ENCODE measurements around the gene ZNF668.

ZNF668 gene

DNA sequence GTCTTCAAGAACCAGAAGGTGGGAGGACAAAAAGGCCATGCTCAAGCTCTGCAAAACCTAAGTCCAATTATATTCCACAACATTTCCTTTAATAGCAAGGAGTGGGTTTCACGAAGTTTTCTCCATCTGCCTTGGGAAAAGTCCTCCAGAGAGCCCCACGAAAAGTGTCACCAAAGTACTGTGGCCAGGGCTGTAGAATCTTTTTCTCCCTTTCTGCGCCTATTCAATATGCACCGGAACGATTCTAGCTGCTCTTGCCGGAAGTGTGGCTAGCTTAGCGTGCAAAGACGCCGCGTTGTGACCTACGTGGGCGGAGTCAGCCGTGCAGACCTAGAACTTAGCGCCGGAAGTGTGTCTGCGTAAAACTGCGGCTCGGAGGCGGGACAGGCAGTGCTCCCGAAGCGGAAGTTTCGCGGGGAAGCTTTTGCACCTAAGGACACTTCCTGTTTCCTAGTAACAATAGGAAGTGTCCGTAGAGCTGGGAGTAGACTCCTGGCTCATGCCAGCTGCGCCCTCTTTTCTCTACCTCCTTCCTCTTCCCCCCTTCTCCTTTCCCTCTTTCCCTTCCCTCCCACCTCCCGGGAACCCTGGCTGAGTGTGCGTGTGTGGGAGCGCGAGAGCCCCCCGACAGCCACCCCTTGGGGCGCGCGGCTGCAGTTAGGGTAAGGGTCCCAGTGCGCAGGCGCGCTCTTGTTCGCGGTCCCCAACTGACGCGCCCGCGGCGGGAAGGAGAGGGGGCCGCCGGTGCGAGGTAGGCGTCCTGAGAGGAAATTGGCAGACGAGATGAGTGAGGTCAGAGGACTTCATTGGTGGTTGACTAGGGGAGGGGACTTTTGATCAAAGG, at the start of gene ZNF668, which contains the start of gene ZNF646:
Gene ZNF668 (minus strand): TSS at position 271 of the 844 bp plus-strand sequence. CDS start 9,781 bp downstream, outside the sequence.
Gene ZNF646 (plus strand): TSS at position 453 of the 844 bp plus-strand sequence. CDS start 1,903 bp downstream, outside the sequence.
- DNase-seq (ENCODE audit: low spot score) = peak; percentile 98

DNA sequence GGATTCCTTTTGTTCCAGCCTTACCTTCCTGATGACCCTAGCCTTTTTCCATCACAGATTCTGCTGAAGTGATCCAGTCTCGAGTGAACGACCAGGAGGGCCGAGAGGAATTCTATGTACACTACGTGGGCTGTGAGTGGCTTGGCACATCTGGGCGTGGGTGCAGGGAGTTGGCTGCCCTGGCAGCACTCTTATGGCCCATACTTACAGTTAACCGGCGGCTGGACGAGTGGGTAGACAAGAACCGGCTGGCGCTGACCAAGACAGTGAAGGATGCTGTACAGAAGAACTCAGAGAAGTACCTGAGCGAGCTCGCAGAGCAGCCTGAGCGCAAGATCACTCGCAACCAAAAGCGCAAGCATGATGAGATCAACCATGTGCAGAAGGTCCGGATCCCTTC, 46.1 kb upstream of the ZNF668 start:
- DNase-seq (ENCODE audit: low spot score) = no peak

DNA sequence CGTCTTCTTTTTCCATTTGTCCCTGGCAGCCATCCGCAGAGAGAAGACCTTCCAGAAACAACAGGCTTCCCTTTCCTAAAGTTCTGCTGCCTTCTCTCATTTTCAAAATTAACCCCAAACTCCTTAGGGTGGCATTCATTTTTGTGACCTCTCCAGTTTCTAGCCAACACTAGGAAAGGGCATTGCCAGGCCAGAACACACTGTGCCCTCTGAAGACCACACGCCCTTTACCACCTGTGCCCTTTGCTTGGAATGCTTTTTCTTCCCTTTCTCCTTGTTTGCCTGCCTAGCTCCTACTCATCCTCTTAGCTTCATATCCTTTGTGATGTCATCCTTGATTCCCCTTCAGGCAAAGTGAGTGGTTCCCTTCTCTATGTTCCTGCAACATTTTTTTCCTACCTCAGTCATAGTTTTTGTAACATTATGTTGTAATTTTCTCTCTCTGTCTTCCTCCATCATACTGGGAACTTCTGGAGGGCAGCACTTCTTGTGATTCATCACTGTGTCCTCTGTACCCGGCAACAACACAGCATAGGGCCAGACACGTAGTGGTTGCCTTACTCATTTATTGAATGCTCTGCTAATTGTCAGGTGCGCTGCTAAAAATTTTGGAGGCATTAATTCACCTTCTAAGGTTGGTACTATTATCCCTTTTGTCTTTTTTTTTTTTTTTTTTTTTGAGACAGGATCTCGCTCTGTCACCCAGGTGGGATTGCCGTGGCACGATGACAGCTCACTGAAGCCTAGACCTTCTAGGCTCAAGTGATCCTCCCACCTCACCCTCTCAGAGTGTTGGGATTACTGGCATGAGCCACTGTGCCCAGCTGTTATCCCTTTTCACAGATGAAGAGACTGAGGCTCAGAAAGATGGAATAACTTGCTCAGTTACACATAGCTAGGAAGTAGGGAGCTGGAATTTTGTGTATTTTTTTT, 44.4 kb upstream of the ZNF668 start:
- no peak for DNase-seq (ENCODE audit: low spot score)

DNA sequence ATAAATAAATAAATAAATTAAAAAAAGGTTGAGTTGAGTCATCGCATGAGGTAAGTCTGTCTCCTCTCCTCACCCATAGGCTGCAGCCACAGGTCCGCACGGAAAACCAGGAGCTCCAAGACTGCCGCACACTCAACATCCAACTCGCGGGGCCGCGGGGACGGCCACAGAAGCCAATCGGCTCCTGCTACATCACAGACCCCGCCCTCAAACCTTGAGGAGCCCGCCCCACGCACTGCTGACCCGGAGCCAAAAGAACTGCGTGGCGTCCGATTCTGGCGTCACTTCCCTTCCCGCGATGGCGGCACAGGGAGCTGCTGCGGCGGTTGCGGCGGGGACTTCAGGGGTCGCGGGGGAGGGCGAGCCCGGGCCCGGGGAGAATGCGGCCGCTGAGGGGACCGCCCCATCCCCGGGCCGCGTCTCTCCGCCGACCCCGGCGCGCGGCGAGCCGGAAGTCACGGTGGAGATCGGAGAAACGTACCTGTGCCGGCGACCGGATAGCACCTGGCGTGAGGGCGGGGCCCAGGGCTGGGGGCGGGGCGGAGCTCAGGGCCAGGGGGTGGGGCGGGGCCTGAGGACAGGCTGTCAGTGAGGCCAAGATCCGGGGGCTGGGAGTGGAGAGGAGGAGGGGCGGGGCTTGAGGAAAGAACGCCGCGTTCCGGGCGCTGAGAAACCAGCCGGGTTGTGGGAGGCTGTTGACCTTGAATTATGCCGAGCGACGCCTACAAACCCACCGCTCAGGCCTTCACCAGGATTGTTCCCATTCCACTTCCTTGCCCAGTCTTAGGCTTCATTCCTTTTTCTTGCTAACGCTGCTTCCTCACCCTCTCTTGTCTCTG, 43.6 kb upstream of the ZNF668 start, which contains the start of gene KAT8:
Gene KAT8 (plus strand): TSS at position 281 of the 839 bp plus-strand sequence. CDS start 18 bp downstream, at position 299.
- DNase-seq (ENCODE audit: low spot score) = peak; percentile 97

DNA sequence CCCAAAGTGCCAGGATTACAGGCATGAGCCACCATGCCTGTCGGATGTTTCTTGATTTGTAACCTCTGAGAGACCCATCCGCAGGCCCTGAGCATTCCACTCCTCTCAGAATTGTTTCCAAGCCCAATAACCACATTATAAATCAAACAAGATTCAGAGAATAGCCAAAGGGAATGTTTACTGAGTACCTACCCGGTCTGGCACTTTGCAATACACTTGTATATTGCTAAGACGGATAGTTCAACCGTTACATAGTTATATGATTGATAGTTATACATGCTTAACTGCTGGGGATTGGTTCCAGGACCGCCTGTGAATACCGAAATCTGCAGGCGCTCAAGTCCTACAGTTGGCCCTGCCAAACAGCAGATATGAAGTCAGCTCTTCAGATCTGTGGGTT, 40.4 kb upstream of the ZNF668 start:
- no peak for DNase-seq (ENCODE audit: low spot score)

DNA sequence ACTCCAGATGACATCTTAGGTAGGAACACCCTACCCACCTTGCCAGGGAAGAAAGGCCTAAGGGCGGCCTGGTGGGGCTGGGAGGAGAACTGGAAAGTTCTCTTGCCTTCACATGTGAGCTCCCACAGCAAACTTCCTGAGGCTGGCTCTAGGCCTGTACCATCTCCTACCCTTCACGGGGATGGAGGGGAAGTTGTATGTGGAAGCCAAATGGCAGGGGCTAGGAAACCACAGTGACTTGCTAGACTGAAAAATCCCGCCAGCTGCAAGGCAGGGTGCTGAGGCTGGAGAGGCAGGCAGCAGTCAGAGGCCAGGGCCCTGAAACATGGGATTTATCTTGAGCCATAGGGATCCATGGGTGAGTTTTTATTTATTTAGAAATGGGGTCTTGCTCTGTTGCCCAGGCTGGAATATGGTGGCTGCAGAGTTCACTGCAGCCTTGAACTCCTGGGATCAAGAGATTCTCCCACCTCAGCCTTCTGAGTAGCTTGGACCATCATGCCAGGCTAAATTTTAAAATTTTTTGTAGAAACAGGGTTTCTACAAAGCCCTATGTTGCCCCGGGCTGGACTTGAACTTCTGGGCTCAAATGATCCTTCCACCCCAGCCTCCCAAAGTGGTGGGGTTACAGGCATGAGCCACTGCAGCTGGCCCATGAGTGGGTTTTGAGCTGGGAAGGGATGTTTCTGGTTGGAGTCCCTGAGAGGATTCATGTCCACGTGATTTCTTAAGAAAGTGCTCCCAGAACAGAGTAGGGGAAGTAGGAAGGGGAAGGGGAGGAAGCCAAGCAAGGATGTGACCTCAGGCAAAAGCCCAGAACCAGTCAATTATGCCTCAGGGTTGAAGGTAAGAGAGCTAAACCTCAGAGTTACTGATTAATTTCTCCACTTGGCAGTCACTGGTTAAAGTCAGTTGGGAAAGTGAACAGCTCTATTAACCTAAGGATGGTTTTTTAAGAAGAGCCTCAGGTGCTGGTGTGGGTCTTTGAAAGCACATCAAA, 39.4 kb upstream of the ZNF668 start:
- no peak for DNase-seq (ENCODE audit: low spot score)

DNA sequence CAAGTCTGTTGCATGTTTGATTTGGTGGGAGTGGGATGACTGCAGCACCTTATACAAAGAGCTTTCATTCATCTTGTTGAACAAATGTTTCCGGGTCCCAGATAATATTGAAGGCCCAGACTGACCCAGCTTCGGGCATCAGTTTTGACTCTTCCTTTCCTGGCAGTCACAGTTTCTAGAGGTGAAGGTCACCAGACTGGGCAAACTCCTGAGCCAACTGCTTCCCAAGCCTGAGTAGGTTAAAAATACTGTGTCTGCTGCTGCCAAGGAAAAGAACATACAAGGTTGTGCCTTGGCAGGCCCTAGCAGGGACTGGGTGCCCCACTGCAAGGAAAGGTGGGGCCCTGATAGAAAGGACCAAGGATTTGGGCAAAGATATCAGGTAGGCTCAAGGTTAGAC, 38.7 kb upstream of the ZNF668 start:
- DNase-seq (ENCODE audit: low spot score) = no peak

DNA sequence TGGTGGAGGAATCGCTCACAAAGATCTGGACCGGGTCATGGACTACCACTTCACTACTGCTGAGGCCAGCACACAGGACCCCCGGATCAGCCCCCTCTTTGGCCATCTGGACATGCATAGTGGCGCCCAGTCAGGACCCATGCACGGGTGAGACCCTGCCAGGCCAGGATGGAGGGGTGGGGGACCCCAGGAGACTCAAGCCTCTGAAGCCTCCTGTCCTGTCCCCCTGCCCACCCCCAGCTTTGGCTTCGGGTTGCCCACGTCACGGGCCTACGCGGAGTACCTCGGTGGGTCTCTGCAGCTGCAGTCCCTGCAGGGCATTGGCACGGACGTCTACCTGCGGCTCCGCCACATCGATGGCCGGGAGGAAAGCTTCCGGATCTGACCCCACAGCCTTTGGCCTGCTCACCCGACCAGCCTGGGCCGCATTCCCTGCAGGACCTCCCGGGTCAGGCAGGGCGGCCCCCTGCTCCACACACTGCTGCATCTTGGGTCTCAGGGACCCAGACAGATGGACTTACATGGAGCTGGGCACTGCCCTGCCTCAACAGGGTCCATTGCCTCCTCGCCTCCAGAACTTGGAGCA, 37.9 kb upstream of the ZNF668 start:
- DNase-seq (ENCODE audit: low spot score) = no peak

DNA sequence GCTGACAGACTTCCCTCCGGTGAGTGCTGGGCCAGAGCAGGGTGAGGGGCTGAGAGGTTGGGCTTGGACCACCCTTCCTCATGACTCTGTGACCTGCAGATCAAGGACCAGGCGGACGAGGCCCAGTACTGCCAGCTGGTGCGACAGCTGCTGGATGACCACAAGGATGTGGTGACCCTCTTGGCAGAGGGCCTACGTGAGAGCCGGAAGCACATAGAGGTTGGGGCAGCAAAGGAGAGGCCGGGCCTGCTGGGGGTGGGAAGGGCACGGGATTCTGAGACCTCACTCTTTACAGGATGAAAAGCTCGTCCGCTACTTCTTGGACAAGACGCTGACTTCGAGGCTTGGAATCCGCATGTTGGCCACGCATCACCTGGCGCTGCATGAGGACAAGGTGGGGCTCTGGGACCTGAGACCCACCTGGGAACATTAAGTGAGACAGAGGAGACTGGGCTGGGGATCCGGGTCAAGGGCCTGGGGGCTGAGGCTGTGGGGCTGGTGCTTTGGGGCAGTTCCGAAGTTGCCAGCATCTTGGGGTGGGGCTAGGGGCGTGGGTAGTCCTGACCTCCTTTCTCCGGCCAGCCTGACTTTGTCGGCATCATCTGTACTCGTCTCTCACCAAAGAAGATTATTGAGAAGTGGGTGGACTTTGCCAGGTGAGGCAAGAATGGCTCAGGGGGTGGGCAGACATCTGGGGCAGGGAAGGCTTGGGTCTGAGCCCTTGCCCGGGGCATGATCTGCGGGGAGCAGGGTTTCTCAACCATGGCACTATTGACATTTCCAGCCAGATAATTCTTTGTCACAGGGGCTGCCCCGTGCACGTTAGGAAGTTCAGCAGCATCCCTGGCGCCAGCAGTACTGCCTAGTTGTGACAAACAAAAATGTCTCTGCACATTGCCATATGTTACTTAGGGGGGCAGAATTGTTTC, 36.3 kb upstream of the ZNF668 start:
- no peak for DNase-seq (ENCODE audit: low spot score)

DNA sequence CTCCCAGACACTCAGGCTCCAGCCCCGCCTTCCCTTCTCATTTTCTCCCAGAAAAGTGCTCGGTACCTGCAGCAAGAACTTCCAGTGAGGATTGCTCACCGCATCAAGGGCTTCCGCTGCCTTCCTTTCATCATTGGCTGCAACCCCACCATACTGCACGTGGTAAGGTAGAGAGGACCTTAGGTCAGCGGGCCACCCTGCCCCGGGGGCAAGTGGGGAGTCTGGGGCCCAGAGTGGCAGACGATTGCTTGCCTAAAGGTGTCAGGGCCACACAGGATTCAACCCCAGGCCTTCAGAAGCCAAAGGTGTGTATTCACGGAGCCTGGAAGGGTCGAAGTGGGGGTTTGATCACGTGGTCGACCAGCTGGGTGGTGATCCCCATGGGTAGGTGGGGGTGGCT, 35.6 kb upstream of the ZNF668 start:
- no peak for DNase-seq (ENCODE audit: low spot score)

DNA sequence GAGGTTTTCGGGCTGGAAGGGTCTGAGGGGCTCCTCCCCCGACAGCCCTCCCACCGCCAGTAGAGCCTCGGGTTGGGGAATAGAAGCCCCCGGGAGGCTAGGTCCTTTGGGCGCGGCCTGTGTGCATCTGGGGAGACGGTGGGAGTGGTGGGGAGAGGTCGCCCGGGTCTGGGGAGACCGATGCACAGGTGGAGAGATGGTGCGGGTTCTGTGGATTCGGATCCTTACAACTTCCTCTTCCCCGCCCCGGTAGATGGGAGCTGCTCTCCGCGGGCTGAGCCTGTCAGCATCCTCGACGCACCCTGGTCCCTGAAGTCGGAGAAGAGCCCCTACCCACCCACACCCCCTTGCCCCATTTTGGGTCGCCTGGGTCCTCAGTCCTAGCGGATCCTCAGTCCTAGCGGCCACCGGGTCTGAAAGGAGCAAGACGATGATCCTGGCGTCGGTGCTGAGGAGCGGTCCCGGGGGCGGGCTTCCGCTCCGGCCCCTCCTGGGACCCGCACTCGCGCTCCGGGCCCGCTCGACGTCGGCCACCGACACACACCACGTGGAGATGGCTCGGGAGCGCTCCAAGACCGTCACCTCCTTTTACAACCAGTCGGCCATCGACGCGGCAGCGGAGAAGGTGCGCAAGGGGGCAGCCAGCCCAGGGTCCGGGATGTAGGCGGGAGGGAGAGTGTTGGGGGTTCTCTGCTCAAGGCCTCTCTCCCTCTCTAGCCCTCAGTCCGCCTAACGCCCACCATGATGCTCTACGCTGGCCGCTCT, 34.9 kb upstream of the ZNF668 start:
- no peak for DNase-seq (ENCODE audit: low spot score)

DNA sequence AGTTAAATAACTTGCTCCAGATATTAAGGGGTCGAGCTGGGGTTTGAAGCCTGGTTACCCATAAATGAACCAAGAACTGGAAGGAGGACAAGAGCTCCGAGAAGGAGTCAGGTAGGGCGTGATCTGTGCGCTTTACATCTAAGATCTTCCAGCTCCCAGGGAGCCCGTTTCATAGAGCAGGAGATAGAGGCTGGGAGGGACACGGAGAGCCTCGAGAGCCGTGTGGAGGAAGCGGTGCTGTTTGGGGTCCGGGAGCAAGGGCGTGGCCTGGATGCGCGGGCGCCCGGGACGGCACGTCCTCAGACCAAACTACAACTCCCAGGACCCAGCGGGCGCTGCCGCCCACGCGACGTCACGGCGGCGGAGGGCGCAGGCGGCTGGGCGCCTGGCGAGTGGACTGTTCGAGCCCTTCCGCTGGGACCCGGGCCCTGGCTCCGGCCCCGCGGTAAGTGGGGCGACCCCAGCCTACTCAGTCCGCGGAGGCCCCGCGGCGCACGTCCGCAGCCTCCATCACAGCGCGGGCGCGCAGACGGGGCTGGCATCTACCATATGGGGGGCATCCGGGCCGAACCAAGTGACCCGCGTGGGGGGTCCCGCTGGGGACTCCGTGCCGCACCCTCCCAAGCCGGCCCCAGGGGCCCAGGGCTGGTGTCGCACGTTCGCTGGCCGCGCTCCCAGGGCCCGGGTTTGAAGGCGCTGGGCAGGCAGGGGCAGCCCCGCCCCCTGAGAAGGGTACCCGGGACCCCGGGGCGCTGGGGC, 34.2 kb upstream of the ZNF668 start, which contains the start of gene BCKDK:
Gene BCKDK (plus strand): TSS at position 352 of the 759 bp plus-strand sequence. CDS start 838 bp downstream, outside the sequence.
- peak; percentile 72 for DNase-seq (ENCODE audit: low spot score)

DNA sequence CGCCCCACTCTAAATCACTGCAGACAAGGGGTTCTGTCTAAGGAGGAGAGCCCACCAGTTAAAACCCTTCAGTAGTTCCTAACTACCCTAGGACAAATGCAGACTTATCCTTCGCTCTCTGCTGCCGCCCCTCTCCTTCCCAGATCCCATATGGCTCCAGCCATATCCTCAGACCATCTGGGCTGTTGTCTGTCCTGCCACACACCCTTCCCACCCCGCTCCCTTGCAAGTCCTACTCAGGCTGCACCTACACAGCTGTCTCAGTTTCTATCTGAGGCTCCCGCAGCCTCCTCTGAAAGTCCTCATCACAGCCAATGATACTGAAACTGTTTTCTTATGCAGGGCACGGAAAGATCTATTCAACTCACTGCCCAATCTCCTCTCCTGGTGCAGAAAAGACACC, 33.4 kb upstream of the ZNF668 start:
- DNase-seq (ENCODE audit: low spot score) = no peak

DNA sequence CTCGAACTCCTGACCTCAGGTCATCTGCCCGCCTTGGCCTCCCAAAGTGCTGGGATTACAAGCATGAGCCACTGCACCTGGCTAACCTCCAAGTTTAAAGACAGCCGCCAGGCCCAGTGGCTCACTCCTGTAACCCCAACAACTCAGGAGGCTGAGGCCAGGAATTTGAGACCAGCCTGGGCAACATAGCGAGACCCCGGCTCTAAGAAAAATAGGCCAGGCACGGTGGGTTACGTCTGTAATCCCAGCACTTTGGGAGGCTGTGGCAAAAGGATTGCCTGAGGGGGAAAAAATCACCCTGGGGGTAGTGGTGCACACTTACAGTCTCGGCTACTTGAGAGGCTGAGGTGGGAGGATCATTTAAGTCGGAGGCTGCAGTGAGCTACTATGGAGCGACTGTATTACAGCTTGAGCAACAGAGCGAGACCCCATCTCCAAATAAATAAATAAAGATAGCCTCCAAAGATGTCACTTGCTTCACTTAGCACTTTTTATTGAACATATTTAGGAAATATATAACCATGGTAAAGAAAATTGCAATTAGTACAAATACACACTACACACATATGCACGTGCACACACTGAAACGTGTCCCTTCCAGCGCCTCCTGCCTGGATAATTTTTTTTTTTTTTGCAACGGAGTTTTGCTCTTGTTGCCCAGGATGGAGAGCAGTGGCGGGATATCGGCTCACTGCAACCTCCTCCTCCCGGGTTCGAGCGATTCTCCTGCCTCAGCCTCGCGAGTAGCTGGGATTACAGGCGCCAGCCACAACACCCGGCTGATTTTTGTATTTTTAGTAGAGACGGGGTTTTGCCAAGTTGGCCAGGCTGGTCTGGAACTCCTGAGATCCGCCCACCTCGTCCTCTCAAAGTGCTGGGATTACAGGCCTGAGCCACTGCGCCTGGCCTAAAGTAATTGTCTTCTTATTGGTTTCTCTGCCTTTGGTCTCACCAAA, 32.7 kb upstream of the ZNF668 start:
- DNase-seq (ENCODE audit: low spot score) = no peak

DNA sequence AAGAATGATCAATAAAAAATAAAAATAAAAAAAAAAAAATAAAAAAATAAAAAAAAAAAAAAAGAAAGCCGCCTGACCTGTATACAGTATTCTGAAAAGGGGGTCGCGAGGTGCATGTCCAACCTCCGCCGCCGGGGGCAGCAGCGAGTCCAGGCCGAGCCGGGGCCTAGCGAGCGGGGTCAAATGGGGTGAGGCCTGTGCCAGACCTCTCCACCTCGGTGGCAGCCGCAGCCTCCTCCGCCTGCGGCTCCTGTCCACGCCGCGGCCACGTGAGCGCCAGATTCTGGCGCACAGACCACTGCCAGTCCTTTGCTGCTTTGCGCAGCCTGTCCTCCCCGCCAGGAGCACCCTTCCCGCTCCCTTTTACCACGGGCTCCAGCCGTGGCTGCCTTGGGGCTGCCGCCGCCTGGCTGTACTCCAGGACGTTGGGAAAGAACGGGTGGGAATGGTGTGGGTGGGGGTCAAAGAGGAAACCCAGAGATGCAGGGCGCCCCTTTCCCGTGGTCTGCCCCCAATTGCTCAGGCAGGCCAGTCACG, 31.7 kb upstream of the ZNF668 start:
- DNase-seq (ENCODE audit: low spot score) = peak; percentile 55

Data from COLO829 (cell line).